Spleen (tissue), 11 donors: ENCODE data around the gene GAPDHS. TPM values are rescaled to one million over a fixed set of nuclear protein-coding genes. Genes with fewer than 3 reads are reported as not detected.
A peak's percentile ranks its signal among the peaks of the same experiment; 100 is the strongest.

Experiments
- DNase-seq: peaks from one replicate; pipeline ENCODE4 v3.0.0-alpha.2; 2020
- H3K27ac ChIP-seq, 8 donors: fragments of 200-600 bp; sonication (generic) in 7 of 8; 1 replicate in 4 of 8; 2 replicates in 4 of 8; pipeline versions ENCODE4 v1.5.0 to v1.8.0; 2016 to 2021; ENCODE audit warnings: inconsistent platforms in 4 of 8, mild to moderate bottlenecking in 4 of 8, moderate library complexity in 1 of 8
- H3K27me3 ChIP-seq, 7 donors: fragments of 200-600 bp; sonication (generic) in 6 of 7; replicated peaks in 1 of 7; 1 replicate in 4 of 7; 2 replicates in 3 of 7; pipeline versions ENCODE4 v1.5.0 to v1.8.0; 2016 to 2021; ENCODE audit warnings: inconsistent platforms in 3 of 7, mild to moderate bottlenecking in 1 of 7
- H3K36me3 ChIP-seq, 6 donors: fragments of 200-600 bp; sonication (generic) in 5 of 6; 1 replicate in 4 of 6; 2 replicates in 2 of 6; pipeline versions ENCODE4 v1.5.0 to v1.8.0; 2016 to 2021; ENCODE audit warnings: inconsistent platforms in 2 of 6
- H3K4me1 ChIP-seq, 6 donors: fragments of 200-600 bp; sonication (generic) in 5 of 6; 1 replicate in 3 of 6; 2 replicates in 3 of 6; pipeline versions ENCODE4 v1.5.0 to v1.8.0; 2016 to 2021; ENCODE audit warnings: inconsistent platforms in 3 of 6
- H3K4me3 ChIP-seq, 8 donors: fragments of 200-600 bp; sonication (generic) in 7 of 8; 1 replicate in 4 of 8; 2 replicates in 4 of 8; pipeline versions ENCODE4 v1.5.0 to v1.8.0; 2016 to 2021; ENCODE audit warnings: inconsistent platforms in 4 of 8, mild to moderate bottlenecking in 4 of 8, moderate library complexity in 2 of 8
- H3K9me3 ChIP-seq, 8 donors: fragments of 200-600 bp; sonication (generic) in 7 of 8; 1 replicate in 4 of 8; 2 replicates in 4 of 8; pipeline versions ENCODE4 v1.5.0 to v1.8.0; 2016 to 2021; ENCODE audit warnings: inconsistent platforms in 4 of 8
- POLR2A ChIP-seq, 3 donors: fragments of 450-650 bp; IDR thresholded peaks; one replicate each; pipeline ENCODE4 v1.5.1; 2017; ENCODE audit warnings: antibody characterized with exemption in 3 of 3, mild to moderate bottlenecking in 1 of 3
- POLR2AphosphoS5 ChIP-seq, 3 donors: sonication (generic); formaldehyde crosslinking; IDR thresholded peaks; one replicate each; pipeline ENCODE4 v1.5.1; 2017; ENCODE audit warnings: antibody characterized with exemption in 3 of 3
- WGBS, 5 donors: extraction: QIAGEN DNeasy Blood & Tissue Kit in 3 of 5; methylation state at CpG; one replicate each; pipeline versions ENCODE4 v1.1.5 to v1.1.7; 2013 to 2018; 5-methylcytosine and 5-hydroxymethylcytosine counted together
- intact Hi-C: fragments of 100-400 bp; cut with DNase I; formaldehyde crosslinking; loops from one replicate; pipeline ENCODE4 v1.15.0; 2023; ENCODE audit warnings: low total_unique reads
- polyA plus RNA-seq, 3 donors: library from polyadenylated mRNA; stranded (reverse); fragments of 200-250 nt; gene quantifications; one replicate each; pipeline ENCODE4 v1.2.1, GENCODE V29; 2013
- total RNA-seq, 7 donors: library from RNA; depleted of rRNA in 3 of 7; stranded (reverse); fragments of >200 nt in 3 of 7; fragmentation: NEBNext Ultra II Directional in 4 of 7; extraction: Animal tissue kit (Norgen Biotek cat#: 25700) in 4 of 7; gene quantifications; one replicate each; pipeline versions ENCODE4 v1.1.0 to v1.2.1, GENCODE V29; 2016 to 2021
- TF ChIP-seq, protein P1 (sequence below), 11 experiments: fragments of 200-600 bp in 7 of 11; fragments of 450-650 bp in 4 of 11; sonication (generic) in 4 of 11; IDR thresholded peaks in 8 of 11; conservative IDR thresholded peaks in 3 of 11; 1 replicate in 7 of 11; 2 replicates in 4 of 11; pipeline versions ENCODE4 v1.4.0 to v1.8.0; 2016 to 2021; ENCODE audit warnings: antibody characterized with exemption in 11 of 11, inconsistent platforms in 4 of 11, mild to moderate bottlenecking in 1 of 11
- donor health status: healthy with polysubstance abuse.
- donor health status: DM: no; HTN: no; CAD: no; lungs with moderate emphysema.
- donor health status: DM: no; HTN: no; CAD: no.
- donor health status: Bipolar disorder and iron deficiency.
- donor health status: healthy.
- donor health status: DM: no; HTN: no; CAD: no.
- donor health status: DM: yes; HTN: yes; CAD: no.

Gene GAPDHS
- total and polyA plus RNA-seq, 10 donors, result 0.13 to 0.17 (median 0.14) TPM; not detected in 7

GRCh38 chr19:35545855-35546381 lies 12.7 kb downstream of the GAPDHS start:
- intact Hi-C loops, result no loop called here
- no peaks in the 10 kb centered on the region for H3K9me3 ChIP-seq
- peak overlapping the region; percentile 71 to 91 (median 87) for H3K27ac ChIP-seq
- H3K4me1 ChIP-seq, result peaks cover 17 to 47% (median 30%) of the 10 kb centered on the region in 6 donors
- TF ChIP-seq, protein P1, sequence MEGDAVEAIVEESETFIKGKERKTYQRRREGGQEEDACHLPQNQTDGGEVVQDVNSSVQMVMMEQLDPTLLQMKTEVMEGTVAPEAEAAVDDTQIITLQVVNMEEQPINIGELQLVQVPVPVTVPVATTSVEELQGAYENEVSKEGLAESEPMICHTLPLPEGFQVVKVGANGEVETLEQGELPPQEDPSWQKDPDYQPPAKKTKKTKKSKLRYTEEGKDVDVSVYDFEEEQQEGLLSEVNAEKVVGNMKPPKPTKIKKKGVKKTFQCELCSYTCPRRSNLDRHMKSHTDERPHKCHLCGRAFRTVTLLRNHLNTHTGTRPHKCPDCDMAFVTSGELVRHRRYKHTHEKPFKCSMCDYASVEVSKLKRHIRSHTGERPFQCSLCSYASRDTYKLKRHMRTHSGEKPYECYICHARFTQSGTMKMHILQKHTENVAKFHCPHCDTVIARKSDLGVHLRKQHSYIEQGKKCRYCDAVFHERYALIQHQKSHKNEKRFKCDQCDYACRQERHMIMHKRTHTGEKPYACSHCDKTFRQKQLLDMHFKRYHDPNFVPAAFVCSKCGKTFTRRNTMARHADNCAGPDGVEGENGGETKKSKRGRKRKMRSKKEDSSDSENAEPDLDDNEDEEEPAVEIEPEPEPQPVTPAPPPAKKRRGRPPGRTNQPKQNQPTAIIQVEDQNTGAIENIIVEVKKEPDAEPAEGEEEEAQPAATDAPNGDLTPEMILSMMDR (IDR thresholded peaks at IDR 0.05 in 8 of 11, conservative IDR thresholded peaks at IDR 0.05 in 3 of 11), result no peak
- TF ChIP-seq POLR2A (IDR thresholded peaks at IDR 0.05), result peak in 1 of 3 donors; percentile 0
- WGBS, 5 donors, result 2 to 3% (median 2%) methylated on average over 20 to 27 of the region's 27 CpGs
- peak; percentile 86 for DNase-seq
- peak overlapping the region; percentile 64 to 93 (median 76) for H3K4me3 ChIP-seq
- H3K36me3 ChIP-seq, result peaks cover 0 to 42% (median 2%) of the 10 kb centered on the region in 6 donors
- H3K27me3 ChIP-seq, result no peaks in the 10 kb centered on the region

DNA sequence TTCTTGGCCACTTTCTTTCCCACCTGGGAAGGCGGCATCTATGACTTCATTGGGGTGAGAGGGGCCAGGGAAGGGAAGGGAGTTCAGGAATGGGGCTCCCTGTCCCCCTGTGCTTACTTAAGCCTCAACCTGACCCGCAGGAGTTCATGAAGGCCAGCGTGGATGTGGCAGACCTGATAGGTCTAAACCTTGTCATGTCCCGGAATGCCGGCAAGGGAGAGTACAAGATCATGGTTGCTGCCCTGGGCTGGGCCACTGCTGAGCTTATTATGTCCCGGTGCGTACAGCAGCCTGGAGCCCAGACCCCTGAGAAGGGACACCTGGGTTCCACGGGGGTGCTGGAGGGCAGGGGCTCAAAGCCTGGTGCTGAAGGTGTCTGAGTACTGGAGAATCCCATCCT lies 13.3 kb downstream of the GAPDHS start:
- TF ChIP-seq, protein P1 (IDR thresholded peaks at IDR 0.05 in 8 of 11, conservative IDR thresholded peaks at IDR 0.05 in 3 of 11), result no peak
- TF ChIP-seq POLR2AphosphoS5 (IDR thresholded peaks at IDR 0.05) (no peak), POLR2A (IDR thresholded peaks at IDR 0.05) (no peak)
- DNase-seq, result no peak
- no peaks in the 10 kb centered on the region for H3K27me3 ChIP-seq
- intact Hi-C loops, result no loop called here
- H3K36me3 ChIP-seq, result peaks cover 0 to 49% (median 2%) of the 10 kb centered on the region in 6 donors
- peak overlapping the region in 6 of 8 donors; percentile 64 to 93 (median 78) for H3K4me3 ChIP-seq
- 88 to 93% (median 90%) methylated on average over 8 of the region's 8 CpGs for WGBS, 5 donors
- H3K4me1 ChIP-seq, result peaks cover 17 to 46% (median 30%) of the 10 kb centered on the region in 6 donors
- H3K9me3 ChIP-seq, result no peaks in the 10 kb centered on the region
- H3K27ac ChIP-seq, result peak overlapping the region in 1 of 8 donors; percentile 86

DNA sequence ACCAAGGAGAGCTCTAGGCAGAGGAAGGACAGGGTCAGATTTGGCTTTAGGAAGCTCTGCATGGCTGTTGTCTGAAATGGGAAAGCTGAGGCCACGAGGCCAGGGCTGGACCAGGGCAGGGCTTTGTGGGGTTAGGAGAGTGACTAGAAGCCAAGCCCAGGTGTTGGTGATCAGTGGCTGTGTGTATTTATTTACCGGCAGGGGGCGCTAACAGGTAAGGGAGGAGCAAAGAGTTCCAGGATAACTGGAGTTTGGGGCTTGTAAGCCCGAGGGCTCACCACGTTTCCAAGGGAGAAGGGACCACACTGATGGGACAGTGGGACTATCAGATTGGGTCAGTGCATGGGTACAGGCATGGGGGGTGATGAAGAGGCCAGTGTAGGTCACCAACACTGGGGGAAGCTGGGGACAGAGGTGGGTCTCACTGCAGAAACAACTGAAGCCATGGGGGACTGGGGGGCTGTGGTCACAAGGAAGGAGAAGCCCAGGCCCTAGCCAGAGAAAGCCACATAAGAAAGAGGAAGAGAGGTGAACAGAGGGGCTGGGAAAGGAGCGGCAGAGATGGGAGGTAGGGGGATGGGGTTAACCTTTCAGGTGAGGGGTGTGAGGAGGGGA lies 16.0 kb downstream of the GAPDHS start:
- DNase-seq, result no peak
- no peaks in the 10 kb centered on the region for H3K9me3 ChIP-seq
- no peak overlapping the region for H3K27ac ChIP-seq
- H3K4me1 ChIP-seq, result peaks cover 14 to 41% (median 27%) of the 10 kb centered on the region in 6 donors
- TF ChIP-seq POLR2A (IDR thresholded peaks at IDR 0.05) (no peak), POLR2AphosphoS5 (IDR thresholded peaks at IDR 0.05) (no peak)
- TF ChIP-seq, protein P1 (IDR thresholded peaks at IDR 0.05 in 8 of 11, conservative IDR thresholded peaks at IDR 0.05 in 3 of 11), result peak; percentile 59 to 89 (median 77)
- H3K36me3 ChIP-seq, result peaks cover 0 to 41% (median 2%) of the 10 kb centered on the region in 6 donors
- intact Hi-C loops, result no loop called here
- H3K4me3 ChIP-seq, result no peak overlapping the region
- H3K27me3 ChIP-seq, result no peaks in the 10 kb centered on the region
- 18 to 28% (median 23%) methylated on average over 6 of the region's 6 CpGs for WGBS, 5 donors

DNA sequence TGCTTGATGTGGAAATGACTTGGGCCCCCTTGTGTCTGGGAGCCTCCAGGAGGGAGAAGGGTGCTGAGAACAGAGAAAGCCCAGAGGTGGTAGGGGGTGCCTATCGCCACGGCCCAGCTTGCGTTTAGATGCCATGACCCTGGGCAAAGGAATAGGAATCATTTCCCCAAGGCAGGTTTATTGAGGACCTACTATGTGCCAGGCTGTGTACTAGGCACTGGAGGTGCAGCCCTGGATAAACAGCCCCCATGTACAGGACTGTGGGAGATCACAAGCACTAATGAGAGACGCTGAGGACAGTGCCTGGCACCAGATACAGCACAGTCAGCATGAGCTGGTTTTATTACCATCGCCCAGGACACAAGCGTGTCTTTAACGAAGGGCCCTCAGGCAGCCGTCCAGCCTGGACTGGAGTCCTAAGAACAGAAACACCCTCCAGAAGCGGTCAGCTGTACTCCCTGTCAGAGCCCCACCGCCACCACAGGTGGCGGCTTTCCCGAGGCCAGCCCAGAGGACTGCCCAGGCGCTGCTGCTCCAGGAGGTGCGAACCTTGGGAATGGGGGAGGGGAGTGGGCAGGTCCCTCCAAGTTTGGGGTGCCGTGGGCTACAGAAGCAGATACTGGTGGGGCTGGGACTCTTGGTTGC lies 16.7 kb downstream of the GAPDHS start:
- intact Hi-C loops, result loop anchor here (10.0 kb wide), 1 partner anchor 165 kb away; the partner anchor contains the start of gene KMT2B
- 87 to 95% (median 93%) methylated on average over 8 to 15 of the region's 15 CpGs for WGBS, 5 donors
- TF ChIP-seq POLR2A (IDR thresholded peaks at IDR 0.05) (no peak), POLR2AphosphoS5 (IDR thresholded peaks at IDR 0.05) (no peak)
- TF ChIP-seq, protein P1 (IDR thresholded peaks at IDR 0.05 in 8 of 11, conservative IDR thresholded peaks at IDR 0.05 in 3 of 11), result no peak
- DNase-seq, result no peak
- peaks cover 0 to 41% (median 2%) of the 10 kb centered on the region in 6 donors for H3K36me3 ChIP-seq
- peaks cover 0 to under 1% (median 0%) of the 10 kb centered on the region in 7 donors for H3K27me3 ChIP-seq
- H3K4me3 ChIP-seq, result no peak overlapping the region
- H3K4me1 ChIP-seq, result peaks cover 11 to 34% (median 20%) of the 10 kb centered on the region in 6 donors
- H3K27ac ChIP-seq, result no peak overlapping the region
- H3K9me3 ChIP-seq, result no peaks in the 10 kb centered on the region
